T-helper 9 cell (primary cell): ENCODE results near the gene IRF1.
A peak's percentile ranks its signal among the peaks of the same experiment; 100 is the strongest.

Experiments used
- DNase-seq: peaks from one replicate; pipeline ENCODE4 v3.0.0-alpha.2; 2020

Gene IRF1

DNA sequence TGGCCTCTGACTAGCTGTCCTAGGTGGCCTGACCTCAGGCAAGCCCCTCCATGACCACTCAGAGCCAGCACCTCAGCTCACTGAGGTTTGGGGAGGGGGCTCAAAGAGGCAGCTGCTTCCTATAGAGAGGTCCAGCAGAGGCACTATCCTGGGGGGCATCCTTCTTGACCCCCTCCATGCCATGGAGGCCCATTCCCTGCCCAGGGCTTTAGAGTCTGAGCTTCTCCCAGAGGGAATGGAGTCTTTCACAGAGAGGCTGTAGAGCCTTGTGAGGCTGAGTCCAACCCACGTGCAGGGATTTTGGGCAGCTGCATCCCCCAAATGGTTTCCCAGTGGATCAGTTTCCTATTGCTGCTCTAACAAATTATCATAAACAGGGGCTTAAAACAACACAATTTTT is 16.9 kb downstream of the IRF1 start:
- DNase-seq = no peak

DNA sequence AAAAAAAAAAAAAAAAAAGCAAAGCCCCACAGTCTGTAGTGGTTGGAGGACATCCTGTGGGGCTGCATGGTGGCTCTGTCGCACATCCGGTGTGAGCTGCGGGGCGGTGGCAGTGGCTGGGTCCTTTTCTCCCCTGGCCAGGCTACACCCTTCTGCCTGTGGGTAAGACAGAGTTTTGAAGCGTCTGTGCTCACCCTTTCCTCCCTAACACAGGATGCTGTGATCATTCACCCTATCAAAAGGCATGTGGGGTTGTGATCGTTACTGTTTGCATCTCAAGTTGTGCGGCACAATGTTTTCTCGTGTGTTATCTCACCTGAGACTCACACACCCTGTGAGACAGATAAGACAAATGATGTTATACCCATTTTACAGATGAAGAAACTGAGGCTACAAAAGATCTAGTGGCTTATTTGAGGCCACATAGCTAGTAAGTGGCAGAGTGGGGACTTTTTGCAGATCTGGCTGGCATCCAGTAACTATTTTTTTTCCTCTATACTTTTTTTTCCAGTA is 17.5 kb downstream of the IRF1 start:
- peak; percentile 75 for DNase-seq

DNA sequence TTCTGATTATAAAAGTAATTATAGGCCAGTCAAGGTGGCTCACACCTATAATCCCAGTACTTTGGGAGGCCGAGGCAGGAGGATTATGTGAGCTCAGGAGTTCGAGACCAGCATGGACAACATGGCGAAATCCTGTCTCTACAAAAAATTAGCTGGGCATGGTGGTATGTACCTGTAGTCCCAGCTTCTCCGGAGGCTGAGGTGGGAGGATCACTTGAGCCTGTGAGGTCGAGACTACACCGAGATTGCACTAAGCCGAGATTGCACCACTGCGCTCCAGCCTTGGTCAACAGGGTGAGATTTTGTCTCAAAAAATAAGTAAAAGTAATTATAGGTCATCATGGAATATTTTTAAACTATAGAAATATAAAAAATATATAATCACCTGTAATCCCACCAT is 18.1 kb downstream of the IRF1 start:
- DNase-seq = no peak

DNA sequence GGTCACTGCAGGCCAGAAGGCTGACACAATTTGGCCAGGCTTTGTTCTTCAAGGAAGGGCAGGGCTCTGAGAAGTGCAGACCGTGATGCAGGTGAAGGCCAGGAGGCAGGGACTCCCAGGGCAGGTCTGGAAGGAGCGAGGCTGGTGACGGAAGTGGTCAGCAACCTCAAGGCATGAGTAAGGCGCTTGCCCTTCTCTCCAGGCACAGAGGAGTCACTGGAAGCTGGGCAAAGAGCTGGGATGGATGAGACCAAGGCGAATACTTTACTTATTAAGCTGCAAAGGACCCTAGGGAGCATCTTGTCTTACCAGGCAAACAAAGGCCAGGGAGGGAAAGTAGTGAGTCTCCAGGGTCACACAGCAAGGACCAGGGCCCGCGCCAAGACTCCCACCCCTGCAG is 18.6 kb downstream of the IRF1 start:
- no peak for DNase-seq

DNA sequence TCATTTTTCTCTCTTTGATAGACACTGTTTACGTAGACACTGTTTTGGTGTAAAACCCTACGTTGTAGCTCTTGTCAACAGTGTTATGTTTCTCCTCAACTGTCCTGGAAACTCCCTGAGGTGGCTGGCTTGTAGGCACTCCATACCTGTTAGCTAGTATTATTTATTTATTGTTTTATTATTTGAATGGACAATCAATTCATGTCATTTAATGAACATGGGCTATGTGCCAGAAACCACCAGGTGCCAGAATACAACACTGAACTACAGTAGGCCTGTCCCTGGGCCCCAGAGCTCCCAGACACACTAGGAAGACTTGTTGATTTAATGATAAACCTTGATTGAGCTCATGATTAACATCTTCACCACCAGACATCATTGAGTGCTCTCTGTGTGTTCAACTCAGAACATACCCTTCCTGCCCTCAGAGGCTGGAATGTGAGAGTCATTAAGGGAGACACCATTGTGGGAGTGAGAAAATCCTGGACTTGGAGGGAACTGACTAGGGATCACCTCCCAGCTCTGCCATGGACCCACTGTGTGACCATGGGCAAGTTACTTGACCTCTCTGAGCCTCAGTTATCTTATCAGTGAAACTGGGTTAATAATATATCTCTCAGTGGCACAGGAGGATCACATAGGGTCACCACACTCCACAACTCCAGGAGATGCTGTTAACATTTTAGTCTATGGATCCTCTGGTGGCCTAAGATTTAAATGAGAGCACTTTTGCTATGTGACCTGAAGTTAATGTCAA is 19.2 kb downstream of the IRF1 start:
- DNase-seq = no peak

DNA sequence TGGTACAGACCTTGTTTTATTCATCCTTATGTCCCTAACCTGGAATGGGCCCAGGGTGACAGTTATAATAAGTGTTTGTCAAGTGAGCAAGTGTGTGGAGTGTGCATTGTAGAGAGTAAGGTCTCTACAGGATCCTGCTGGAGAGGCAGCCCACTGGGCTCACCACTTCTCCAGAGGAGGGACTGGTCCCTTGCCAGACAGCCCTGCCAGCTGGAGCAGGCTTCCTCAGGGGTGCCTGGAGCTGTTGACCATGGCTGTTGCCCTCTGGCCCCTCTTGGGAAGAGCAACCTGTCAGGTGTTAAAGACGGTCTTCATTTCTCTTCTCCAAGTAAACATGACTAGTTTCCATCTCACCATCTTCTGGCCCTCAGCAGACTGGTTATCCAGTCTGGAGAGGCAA is 20.0 kb downstream of the IRF1 start:
- no peak for DNase-seq

DNA sequence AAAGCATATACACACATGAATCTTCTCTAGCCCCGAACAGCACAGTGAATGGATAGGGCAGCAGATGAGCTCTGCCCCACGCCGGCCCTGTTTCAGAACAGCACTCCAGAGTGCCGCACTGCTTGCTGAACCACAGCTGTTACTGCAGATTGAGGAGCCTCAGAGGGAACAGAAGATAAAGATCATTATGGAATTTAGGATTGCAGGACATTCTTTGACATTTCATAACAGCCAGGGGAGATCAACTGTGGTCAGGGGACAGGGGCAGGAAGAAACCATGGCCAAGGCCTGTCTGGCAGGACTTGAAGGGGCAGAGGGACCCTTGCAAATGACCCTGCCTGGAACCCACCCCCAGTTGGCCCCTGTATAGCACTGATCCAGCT is 20.6 kb downstream of the IRF1 start:
- no peak for DNase-seq

DNA sequence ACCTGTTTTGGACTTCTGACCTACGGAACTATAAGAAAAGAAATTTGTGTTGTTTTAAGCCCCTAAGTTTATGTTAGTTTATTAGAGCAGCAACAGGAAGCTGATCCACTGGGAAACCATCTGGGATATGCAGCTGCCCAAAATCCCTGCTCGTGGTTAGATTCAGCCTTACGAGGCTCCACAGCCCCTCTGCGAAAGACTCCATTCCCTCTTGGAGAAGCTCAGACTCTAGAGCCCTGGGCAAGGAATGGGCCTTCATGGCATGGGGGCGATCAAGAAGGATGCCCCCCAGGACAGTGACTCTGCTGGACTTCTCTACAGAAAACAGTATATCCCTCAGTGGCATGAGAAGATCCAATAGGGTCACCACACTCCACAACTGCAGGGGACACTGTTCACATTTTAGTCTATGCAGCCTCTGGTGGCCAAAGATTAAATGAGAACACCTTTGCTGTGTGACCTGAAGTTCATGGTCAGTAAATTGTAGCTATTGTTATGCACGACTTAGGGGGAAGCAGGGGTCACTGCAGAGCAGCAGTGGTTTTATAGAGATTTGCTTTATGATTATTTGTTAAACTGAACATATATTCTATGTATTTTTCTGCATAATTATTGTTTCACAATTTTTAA is 21.1 kb downstream of the IRF1 start:
- no peak for DNase-seq

DNA sequence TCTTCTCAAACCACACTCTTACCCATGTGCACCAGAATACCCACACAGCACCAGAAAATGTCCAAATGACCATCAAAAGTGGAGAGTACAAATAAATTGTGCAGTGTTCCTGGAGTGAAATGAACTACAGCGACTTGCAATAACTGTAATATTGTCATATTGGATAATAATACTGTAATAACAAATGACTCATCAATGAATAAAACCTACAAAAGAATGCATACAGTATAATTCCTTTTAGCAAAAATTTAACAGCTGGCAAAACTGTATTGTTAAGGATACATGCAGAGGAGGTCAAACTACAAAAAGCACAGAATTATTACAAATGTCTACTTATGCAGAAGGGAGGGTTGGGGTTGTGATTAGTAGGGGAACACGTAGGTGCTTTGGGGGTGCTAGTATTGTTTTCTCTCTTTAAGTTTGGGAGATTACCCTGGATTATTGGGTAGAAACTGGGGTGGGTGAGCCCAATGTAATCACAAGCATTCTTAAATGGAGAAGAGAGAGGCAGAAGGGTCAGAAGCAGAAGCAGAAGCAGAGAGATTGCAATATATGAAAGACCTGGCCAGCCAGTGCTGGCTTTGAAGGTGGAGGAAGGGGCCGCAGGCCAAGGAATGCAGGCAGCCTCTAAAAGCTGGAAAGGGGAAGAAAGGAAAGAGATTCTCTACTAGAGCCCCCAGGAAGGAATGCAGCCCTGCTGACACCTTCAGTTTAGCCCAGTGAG is 21.8 kb downstream of the IRF1 start:
- DNase-seq = no peak

DNA sequence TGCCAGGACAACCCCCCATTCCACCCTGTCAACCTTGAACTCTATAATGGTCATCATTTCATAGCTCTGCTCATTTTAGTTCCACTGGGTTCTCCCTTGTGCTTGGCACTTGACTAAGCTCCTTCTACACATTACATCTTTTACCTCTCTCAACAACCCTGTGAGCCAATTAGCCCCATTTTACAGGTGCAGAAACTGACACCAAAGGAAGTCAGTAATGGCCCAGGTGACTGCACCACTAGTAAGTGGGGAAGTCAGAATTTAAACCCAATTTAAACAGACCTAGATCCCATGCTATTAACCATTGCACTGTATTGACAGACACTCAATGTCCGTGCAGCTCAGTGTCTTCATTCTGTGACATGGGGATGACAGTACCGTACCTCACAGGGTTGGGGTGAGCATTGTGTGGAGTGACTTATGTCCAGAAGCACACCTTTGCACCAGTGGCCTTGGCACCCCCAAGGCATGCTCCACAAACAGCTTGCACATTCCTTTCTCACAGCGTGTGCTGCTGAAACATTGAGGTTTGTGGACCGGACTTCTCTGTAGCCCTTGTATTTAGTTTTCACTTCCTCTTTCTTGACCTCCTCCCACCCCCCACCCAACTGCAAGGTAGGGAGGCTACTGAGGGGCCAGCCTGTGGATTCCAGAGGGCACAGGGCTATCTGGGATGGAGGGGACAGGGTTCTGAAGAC is 23.1 kb downstream of the IRF1 start:
- DNase-seq = no peak

DNA sequence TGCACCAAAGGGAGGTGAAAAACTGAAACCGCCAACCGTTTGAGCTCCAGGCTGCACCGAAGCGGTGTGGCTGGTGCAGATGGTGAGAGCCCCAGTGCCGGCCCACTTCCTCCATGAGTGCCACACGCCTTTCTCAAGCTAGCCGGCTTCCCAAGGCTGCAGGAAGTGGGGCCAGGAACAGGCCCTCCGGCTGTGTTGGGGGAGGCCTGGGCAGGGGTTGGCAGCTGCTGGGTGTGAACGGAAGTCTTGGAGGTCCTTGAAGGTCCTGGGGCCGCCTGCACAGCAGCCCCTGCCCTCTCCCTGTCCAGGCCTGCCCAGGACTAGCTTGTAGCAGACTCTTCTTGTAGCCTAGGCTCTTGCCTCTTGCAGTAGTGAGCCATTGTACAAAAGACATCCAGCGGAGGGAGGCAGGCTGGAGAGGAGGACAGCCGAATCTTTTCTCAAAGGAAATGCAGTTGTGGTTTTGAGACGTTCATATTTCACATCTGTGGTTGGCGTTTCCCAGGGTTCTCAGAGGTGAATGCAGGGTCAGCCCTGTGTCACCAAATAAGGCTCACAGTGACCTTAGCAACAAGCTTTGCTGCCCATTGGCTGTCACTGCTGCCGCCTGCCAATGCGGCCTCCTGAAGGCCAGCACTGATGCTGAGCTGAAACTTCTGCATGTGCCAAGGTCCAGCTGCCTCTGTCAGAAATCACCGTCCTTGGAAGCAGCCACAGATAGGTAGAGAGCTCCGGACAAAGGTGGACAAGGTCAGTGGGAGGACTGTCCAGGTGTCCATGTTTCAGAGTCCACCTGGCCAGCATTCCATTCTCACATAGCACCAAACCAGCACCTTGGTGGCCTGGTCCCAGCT is 23.9 kb downstream of the IRF1 start:
- peak; percentile 61 for DNase-seq

DNA sequence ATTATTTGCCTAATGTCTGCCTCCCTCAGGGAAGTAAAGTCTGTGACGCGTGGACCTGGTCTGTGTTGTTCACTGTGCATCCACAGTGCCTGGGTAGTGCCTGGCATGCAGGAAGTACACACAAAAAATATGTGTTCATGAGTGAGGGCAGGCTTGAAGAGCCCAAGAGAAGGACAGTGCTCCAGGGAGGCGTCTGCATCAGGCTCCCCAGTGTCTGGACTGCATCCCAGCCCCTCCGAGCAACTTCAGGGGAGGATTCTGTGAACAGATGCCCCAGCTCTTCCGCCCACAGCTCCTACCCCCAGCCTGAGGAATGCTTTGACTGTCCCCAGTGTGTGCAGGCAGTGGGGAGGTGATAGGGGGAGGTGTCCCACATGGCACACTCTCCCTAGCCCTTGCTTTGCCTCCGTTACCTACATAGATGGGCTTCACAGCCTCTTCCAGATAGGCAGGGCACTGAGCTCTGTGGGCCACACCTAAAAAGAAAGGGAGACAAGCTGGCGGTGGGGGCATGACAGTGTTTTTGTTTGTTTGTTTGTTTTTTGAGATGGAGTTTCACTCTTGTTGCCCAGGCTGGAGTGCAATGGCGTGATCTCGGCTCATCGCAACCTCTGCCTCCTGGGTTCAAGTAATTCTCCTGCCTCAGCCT is 25.4 kb downstream of the IRF1 start:
- no peak for DNase-seq

DNA sequence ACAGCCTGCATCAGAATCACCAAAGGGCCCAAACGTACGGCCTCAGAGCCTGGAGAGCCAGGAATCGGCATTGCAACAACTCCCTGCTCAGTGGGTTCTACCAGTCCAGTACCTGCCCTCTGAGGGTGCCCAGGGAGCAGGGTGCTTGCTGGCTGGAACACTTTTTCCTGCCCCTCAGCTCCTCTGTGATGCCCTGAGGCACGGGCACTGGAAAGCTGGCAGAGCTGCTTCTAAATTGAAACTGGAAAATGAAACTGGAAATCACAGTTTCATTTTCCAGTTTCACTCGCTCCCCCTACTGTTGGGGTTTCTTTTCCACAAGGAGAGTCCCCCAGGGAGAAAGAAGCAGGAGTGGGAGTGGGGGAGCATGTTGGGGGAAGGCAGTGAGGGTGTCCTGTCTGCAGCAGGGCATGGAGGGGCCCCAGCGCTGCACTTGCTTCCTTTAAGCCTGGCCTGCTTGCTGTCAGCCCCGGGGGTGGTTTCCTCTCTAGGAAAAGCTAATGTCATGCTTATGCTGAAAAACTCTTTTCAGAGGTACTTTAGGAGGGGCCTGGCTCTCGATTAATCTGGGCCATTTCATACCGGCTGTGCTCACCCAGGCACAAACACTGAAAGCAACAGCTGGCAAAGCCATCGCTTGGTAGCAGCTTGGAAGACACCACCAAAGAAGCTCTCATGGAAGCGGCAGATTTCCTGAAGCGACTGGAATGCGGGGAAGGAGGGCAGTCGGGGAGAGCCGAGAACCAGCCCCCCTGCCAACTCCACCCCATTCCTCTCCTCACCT is 26.2 kb downstream of the IRF1 start:
- DNase-seq = no peak

DNA sequence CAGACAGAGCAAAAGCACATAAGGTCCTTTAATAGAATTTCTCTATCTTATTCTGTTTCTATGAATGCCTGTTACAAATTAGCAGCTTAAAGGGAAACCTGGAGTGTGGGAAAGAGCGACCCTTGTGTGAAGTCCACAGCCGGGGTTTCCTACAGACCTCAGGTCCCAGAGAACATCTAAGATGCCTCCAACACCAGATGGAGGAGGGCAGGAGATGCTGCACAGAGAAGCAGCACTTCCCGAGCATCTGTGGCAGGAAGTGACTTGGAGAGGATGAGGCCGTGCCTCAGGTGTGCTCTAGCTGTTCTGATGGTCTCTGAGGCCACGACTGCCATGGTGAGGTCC is 26.8 kb downstream of the IRF1 start:
- no peak for DNase-seq

DNA sequence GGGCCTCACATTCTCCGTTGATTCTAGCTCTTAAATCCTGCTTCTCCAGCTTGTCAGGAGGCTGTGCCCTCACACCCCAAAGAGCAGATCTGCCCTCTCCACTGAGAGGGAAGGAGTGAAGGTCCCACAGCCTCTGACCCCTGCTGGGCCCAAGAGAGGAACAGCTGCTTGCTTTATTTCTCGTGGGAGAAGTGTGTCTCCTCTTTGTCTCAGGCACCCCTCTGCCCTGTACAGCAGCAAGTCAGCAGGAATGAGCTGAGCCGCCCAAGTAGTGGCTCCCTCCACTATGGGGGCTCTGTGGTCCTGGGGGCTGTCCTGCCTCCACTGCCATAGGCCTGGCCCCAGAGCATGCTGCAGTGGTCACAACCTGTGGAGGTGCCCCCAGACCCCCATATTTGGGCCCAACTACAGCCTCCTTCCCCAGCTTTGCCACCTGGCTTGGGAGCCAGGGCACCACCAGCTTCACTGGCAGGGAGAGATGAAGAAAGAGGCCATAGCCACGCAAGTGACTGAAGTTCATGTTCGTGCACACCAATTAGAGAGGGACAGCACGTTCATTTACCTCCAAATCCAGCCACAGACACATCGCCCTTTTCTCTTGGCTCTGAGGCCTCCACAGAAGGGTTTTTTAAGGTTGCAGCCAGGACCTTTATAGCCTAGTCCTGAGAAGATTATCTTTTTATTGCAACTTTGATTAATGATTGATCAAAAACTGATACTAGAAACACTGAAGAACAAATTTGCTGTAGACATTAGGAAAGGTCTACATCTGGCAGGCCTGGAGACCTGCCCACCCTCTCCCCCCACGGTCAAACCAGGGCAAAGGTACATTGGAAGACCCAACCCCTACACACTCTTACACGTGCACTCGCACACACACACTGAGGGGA is 27.5 kb downstream of the IRF1 start:
- no peak for DNase-seq

DNA sequence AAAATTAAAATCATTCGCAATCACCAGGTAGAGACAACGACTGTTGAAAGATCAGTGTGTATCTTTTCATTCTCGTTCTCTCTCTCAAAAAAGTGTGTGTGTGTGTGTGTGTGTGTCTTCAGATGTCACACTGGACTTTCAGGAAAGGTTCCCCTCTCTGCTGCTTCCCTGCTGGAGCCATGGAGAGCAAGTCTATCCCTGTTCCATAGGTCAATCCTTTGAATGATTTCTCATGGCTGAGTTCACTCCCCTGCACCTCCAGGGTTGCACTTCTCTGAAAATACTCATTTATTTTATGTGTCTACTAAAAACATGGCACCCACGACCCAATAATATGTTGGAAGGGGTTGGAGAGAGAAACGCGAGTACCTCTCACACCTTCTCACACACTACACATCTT is 28.2 kb downstream of the IRF1 start:
- DNase-seq = no peak

DNA sequence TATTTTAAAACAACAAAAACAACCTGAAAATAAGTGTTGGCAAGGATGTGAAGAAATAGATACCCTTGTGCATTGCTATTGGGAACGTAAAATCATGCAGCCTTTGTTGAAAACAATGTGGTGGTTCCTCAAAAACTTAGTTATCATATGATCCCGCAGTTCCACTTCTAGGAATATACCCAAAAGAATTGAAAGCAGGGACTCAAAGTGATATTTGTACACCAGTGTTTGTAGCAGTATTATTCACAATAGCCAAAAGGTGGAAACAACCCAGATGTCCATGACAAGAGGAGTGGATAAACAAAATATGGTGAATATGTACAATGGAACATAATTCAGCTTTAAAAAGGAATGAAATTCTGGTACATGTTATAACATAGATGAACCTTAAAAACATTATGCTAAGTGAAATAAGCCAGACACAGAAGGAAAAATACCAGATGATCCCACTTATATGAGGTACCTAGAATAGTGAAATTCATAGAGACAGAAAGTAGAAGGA is 29.0 kb downstream of the IRF1 start:
- DNase-seq = no peak

DNA sequence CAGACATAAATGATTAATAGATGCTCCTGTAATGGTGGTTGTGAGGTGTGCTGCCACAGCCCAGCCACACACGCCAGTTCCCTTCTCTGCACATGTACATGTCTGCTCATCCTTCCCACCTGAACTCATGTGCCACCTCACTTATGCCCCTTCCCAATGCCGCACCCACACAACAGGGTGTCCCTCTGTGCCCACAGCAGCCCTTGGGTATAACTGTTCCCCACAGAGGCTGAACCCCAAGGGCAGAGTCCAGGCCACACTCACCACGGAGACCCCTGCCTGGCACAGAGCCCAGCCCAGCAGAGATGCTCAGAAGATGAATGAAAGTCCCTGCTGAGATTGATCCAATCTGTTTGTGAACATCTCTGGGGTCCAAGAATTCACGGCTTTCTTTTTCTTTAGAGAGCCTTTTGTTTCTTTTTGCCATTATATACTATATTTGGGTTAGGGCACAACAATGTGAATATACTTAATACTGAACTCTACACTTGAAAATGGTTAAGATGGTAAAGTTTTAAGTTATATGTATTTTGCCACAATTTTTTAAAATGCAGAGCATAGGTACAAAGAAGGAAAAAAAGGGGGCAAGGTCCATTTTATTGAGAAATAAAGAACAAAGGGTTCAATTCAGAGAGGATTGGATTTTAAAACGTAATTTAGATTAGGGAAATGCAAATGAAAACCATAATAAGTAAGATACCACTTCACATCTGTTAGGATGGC is 29.6 kb downstream of the IRF1 start:
- no peak for DNase-seq
